GM19043 (cell line): Measurements from ENCODE around the gene LIMS2.

Experiments used
- ATAC-seq: cut with Tn5 transposase; IDR thresholded peaks from one replicate; pipeline ENCODE4 v1.9.1; 2021; ENCODE audit warnings: low read depth; ENCODE audit not compliant: unreplicated experiment

The LIMS2 gene

GRCh38 chr2:127635380-127636237, 39.7 kb downstream of the LIMS2 start:
- no peak for ATAC-seq

GRCh38 chr2:127634626-127635379, 40.5 kb downstream of the LIMS2 start:
- no peak for ATAC-seq

- no peak for ATAC-seq
Observed at GRCh38 chr2:127634066-127634617, 41.2 kb downstream of the LIMS2 start.

GRCh38 chr2:127633556-127634065, 41.7 kb downstream of the LIMS2 start:
- no peak for ATAC-seq

- peak; percentile 72 for ATAC-seq
Observed at GRCh38 chr2:127632592-127633489, 42.5 kb downstream of the LIMS2 start.

GRCh38 chr2:127631997-127632581, 43.2 kb downstream of the LIMS2 start:
- ATAC-seq, result no peak

GRCh38 chr2:127631541-127631996, 43.8 kb downstream of the LIMS2 start:
- ATAC-seq, result no peak

- no peak for ATAC-seq
Observed at GRCh38 chr2:127630864-127631540, 44.3 kb downstream of the LIMS2 start.

- ATAC-seq, result no peak
Observed at GRCh38 chr2:127630096-127630863, 45.0 kb downstream of the LIMS2 start.

GRCh38 chr2:127629637-127630036, 45.7 kb downstream of the LIMS2 start:
- ATAC-seq, result no peak

GRCh38 chr2:127628767-127629614, 46.3 kb downstream of the LIMS2 start:
- no peak for ATAC-seq

GRCh38 chr2:127627740-127628571, 47.4 kb downstream of the LIMS2 start:
- ATAC-seq, result no peak

GRCh38 chr2:127626917-127627739, 48.2 kb downstream of the LIMS2 start:
- ATAC-seq, result no peak

GRCh38 chr2:127626175-127626574, 49.2 kb downstream of the LIMS2 start:
- no peak for ATAC-seq

GRCh38 chr2:127625572-127625951, 49.8 kb downstream of the LIMS2 start:
- ATAC-seq, result no peak
